Gastrocnemius medialis (tissue), 4 donors: ENCODE measurements around the gene EPHA2. TPM values are rescaled to one million over a fixed set of nuclear protein-coding genes. Genes with fewer than 3 reads are reported as not detected.

Experiments
- ATAC-seq, 2 donors: fragments of 150-250 bp; one replicate each; pipeline ENCODE4 v1.9.1; 2016
- DNase-seq, 2 donors: peaks; one replicate each; pipeline ENCODE4 v3.0.0-alpha.2; 2019
- H3K27ac ChIP-seq, 4 donors: fragments of 200-600 bp; sonication (generic); 1 replicate in 1 of 4; 2 replicates in 3 of 4; pipeline ENCODE4 v1.5.1; 2016 to 2018; ENCODE audit warnings: mild to moderate bottlenecking in 2 of 4, moderate library complexity in 1 of 4
- H3K27me3 ChIP-seq, 3 donors: fragments of 200-600 bp; sonication (generic) in 2 of 3; 1 replicate in 1 of 3; 2 replicates in 2 of 3; pipeline versions ENCODE4 v1.5.1 to v1.6.0; 2016 to 2019; ENCODE audit warnings: mild to moderate bottlenecking in 1 of 3, moderate library complexity in 1 of 3
- H3K36me3 ChIP-seq, 2 donors: fragments of 200-600 bp; sonication (generic) in 1 of 2; one replicate each; pipeline ENCODE4 v1.5.1; 2017 to 2018
- H3K4me1 ChIP-seq, 2 donors: fragments of 200-600 bp; sonication (generic) in 1 of 2; one replicate each; pipeline ENCODE4 v1.5.1; 2016 to 2017; ENCODE audit warnings: mild to moderate bottlenecking in 2 of 2
- H3K4me3 ChIP-seq, 4 donors: fragments of 200-600 bp; sonication (generic) in 3 of 4; 1 replicate in 1 of 4; 2 replicates in 3 of 4; pipeline ENCODE4 v1.5.1; 2016 to 2019; ENCODE audit warnings: mild to moderate bottlenecking in 2 of 4
- H3K9me3 ChIP-seq, 3 donors: fragments of 200-600 bp; sonication (generic) in 2 of 3; 1 replicate in 1 of 3; 2 replicates in 2 of 3; pipeline ENCODE4 v1.5.1; 2016 to 2019
- POLR2A ChIP-seq, 2 donors: fragments of 450-650 bp; IDR thresholded peaks; one replicate each; pipeline ENCODE4 v1.6.1; 2017; ENCODE audit warnings: antibody characterized with exemption in 2 of 2, mild to moderate bottlenecking in 2 of 2, moderate library complexity in 2 of 2
- in situ Hi-C, 4 donors: fragments of 200-750 bp; cut with MboI; loops; one replicate each; pipeline versions ENCODE4 v1.15.0 to v1.8.0; 2017; ENCODE audit warnings: low sequenced_read_pairs in 4 of 4
- intact Hi-C: fragments of 100-400 bp; cut with DNase I; formaldehyde crosslinking; loops from one replicate; pipeline ENCODE4 v1.15.1; 2023; ENCODE audit warnings: low total_unique reads
- total RNA-seq, 4 donors: library from RNA; depleted of rRNA; stranded (reverse); fragments of >200 nt; gene quantifications; one replicate each; pipeline versions ENCODE4 v1.1.0 to v1.2.3, GENCODE V29; 2016
- TF ChIP-seq, protein P1 (sequence below), 5 experiments: fragments of 450-650 bp in 3 of 5; fragments of 200-600 bp in 2 of 5; sonication (generic) in 2 of 5; IDR thresholded peaks in 4 of 5; conservative IDR thresholded peaks in 1 of 5; 1 replicate in 4 of 5; 2 replicates in 1 of 5; pipeline ENCODE4 v1.5.1; 2016 to 2019; ENCODE audit warnings: antibody characterized with exemption in 5 of 5, mild to moderate bottlenecking in 3 of 5, moderate library complexity in 3 of 5

Gene EPHA2
- total RNA-seq, 4 donors from 2014 or later, result 1.2 to 6.4 (median 2.9) TPM

- in situ Hi-C loops, result no loop called here
- Histone ChIP-seq H3K4me3 (no peak overlapping the region), H3K27ac (no peak overlapping the region), H3K4me1 (peaks cover 0 to 3% of the 10 kb centered on the region in 2 donors), H3K27me3 (no peaks in the 10 kb centered on the region), H3K9me3 (no peaks in the 10 kb centered on the region), H3K36me3 (no peaks in the 10 kb centered on the region)
- TF ChIP-seq, protein P1, sequence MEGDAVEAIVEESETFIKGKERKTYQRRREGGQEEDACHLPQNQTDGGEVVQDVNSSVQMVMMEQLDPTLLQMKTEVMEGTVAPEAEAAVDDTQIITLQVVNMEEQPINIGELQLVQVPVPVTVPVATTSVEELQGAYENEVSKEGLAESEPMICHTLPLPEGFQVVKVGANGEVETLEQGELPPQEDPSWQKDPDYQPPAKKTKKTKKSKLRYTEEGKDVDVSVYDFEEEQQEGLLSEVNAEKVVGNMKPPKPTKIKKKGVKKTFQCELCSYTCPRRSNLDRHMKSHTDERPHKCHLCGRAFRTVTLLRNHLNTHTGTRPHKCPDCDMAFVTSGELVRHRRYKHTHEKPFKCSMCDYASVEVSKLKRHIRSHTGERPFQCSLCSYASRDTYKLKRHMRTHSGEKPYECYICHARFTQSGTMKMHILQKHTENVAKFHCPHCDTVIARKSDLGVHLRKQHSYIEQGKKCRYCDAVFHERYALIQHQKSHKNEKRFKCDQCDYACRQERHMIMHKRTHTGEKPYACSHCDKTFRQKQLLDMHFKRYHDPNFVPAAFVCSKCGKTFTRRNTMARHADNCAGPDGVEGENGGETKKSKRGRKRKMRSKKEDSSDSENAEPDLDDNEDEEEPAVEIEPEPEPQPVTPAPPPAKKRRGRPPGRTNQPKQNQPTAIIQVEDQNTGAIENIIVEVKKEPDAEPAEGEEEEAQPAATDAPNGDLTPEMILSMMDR (IDR thresholded peaks at IDR 0.05 in 4 of 5, conservative IDR thresholded peaks at IDR 0.05 in 1 of 5), result no peak
- TF ChIP-seq POLR2A (IDR thresholded peaks at IDR 0.05), result no peak
- intact Hi-C loops, result no loop called here
- no peak for ATAC-seq
- DNase-seq, result no peak
Observed at GRCh38 chr1:16161717-16162116, 5.8 kb upstream of the EPHA2 start.

DNA sequence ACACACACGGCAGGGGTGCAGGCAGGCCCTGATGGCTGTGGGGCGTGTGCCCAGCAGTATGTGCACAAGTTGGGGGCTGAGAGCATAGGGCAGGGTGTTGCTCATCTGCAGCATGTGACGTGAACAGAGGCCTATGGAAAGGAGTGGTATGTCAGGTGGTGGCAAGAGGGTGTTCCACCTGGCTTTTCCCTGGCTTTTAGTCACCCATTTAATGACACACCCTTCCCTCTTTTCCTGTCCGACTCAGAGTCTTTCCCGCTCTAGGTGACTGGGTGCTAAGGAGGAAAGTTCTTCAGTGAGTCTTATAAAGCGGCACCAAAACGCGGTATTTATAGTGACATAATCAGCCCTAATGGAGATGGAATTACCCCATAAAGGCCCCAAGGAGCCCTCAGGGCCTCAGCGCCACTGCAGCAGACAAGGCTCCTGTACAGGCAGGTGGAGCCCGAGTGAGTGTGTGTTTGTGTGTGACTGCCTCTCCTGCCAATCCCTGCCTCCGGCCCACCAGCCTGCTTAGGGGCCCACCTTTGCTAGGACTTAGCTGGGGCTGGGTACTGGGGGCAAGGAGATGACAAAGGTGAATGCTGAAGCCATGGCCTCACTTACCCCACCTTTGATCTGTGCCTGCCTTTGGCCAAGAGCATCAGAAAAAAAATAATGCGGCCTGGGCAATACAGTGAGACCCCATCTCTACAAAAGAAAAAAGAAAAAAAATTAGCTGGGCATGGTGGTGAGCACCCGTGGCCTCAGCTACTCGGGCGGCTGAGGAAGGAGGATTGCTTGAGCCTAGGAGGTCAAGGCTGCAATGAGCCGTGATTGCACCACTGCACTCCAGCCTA, 3.3 kb upstream of the EPHA2 start:
- ATAC-seq (no peak), DNase-seq (no peak)
- TF ChIP-seq, protein P1 (IDR thresholded peaks at IDR 0.05 in 4 of 5, conservative IDR thresholded peaks at IDR 0.05 in 1 of 5), result no peak
- in situ Hi-C loops, result no loop called here
- Histone ChIP-seq H3K27me3 (peaks cover 0 to 4% (median 2%) of the 10 kb centered on the region in 3 donors), H3K27ac (no peak overlapping the region), H3K4me3 (no peak overlapping the region), H3K36me3 (no peaks in the 10 kb centered on the region), H3K4me1 (peaks cover 0 to 13% of the 10 kb centered on the region in 2 donors), H3K9me3 (no peaks in the 10 kb centered on the region)
- intact Hi-C loops, result no loop called here

GRCh38 chr1:16158025-16158424, 2.2 kb upstream of the EPHA2 start:
- TF ChIP-seq, protein P1 (IDR thresholded peaks at IDR 0.05 in 4 of 5, conservative IDR thresholded peaks at IDR 0.05 in 1 of 5), result no peak
- no peak for TF ChIP-seq POLR2A (IDR thresholded peaks at IDR 0.05)
- DNase-seq, result no peak
- Histone ChIP-seq H3K27ac (no peak overlapping the region), H3K4me3 (no peak overlapping the region), H3K27me3 (peaks cover 4 to 8% (median 5%) of the 10 kb centered on the region in 3 donors), H3K9me3 (no peaks in the 10 kb centered on the region), H3K4me1 (peaks cover 5 to 21% of the 10 kb centered on the region in 2 donors), H3K36me3 (no peaks in the 10 kb centered on the region)
- in situ Hi-C loops, result no loop called here
- ATAC-seq, result no peak
- intact Hi-C loops, result no loop called here

GRCh38 chr1:16156848-16157495, 1.1 kb upstream of the EPHA2 start:
- peaks cover 4 to 8% (median 5%) of the 10 kb centered on the region in 3 donors for H3K27me3 ChIP-seq
- TF ChIP-seq, protein P1 (IDR thresholded peaks at IDR 0.05 in 4 of 5, conservative IDR thresholded peaks at IDR 0.05 in 1 of 5), result no peak
- no peak for TF ChIP-seq POLR2A (IDR thresholded peaks at IDR 0.05)
- H3K9me3 ChIP-seq, result no peaks in the 10 kb centered on the region
- in situ Hi-C loops (no loop called here), intact Hi-C loops (loop anchor here (2.0 kb wide), 1 partner anchor 26 kb away; no protein-coding TSS in a partner anchor)
- DNase-seq, result no peak
- peaks cover 7 to 30% of the 10 kb centered on the region in 2 donors for H3K4me1 ChIP-seq
- peak overlapping the region; percentile 74 to 84 (median 80) for H3K27ac ChIP-seq
- no peak for ATAC-seq
- H3K36me3 ChIP-seq, result no peaks in the 10 kb centered on the region
- no peak overlapping the region for H3K4me3 ChIP-seq
